ENCODE measurements around the gene COL19A1.

DNA sequence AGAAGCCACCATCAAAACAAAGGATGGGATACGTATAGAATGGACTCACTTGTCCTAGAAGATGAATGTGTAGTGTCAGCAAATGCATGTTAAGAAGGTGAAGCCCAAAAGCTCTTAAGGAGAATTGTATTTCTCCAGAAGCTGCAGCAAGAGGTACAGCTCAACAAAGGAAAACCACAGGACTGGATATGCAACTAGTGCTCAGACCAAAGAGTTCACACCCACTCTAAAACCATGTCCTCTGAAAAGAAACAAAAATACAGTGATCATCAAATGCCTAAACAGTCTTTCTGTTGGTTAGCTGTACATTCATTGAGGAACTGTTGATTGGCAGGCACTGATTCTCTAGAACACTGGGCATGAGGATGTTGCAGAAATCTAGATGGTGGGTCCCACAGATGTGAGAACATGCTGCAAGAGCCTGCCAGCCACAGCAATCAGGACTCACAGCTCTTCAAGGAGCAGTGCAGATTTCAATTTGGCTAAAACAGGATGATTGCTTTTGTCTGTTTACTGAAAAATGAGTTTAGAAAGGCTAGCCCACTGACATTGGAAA is 342.0 kb downstream of the COL19A1 start:
- TF ChIP-seq, protein P1, sequence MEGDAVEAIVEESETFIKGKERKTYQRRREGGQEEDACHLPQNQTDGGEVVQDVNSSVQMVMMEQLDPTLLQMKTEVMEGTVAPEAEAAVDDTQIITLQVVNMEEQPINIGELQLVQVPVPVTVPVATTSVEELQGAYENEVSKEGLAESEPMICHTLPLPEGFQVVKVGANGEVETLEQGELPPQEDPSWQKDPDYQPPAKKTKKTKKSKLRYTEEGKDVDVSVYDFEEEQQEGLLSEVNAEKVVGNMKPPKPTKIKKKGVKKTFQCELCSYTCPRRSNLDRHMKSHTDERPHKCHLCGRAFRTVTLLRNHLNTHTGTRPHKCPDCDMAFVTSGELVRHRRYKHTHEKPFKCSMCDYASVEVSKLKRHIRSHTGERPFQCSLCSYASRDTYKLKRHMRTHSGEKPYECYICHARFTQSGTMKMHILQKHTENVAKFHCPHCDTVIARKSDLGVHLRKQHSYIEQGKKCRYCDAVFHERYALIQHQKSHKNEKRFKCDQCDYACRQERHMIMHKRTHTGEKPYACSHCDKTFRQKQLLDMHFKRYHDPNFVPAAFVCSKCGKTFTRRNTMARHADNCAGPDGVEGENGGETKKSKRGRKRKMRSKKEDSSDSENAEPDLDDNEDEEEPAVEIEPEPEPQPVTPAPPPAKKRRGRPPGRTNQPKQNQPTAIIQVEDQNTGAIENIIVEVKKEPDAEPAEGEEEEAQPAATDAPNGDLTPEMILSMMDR (IDR thresholded peaks at IDR 0.05; ENCODE audit: low read depth, low read length), result no peak
- no peak for TF ChIP-seq POLR2A (IDR thresholded peaks at IDR 0.05; ENCODE audit: extremely low read depth, insufficient read length)
